ENCODE data around the gene SLC1A3.

- TF ChIP-seq, protein P1, sequence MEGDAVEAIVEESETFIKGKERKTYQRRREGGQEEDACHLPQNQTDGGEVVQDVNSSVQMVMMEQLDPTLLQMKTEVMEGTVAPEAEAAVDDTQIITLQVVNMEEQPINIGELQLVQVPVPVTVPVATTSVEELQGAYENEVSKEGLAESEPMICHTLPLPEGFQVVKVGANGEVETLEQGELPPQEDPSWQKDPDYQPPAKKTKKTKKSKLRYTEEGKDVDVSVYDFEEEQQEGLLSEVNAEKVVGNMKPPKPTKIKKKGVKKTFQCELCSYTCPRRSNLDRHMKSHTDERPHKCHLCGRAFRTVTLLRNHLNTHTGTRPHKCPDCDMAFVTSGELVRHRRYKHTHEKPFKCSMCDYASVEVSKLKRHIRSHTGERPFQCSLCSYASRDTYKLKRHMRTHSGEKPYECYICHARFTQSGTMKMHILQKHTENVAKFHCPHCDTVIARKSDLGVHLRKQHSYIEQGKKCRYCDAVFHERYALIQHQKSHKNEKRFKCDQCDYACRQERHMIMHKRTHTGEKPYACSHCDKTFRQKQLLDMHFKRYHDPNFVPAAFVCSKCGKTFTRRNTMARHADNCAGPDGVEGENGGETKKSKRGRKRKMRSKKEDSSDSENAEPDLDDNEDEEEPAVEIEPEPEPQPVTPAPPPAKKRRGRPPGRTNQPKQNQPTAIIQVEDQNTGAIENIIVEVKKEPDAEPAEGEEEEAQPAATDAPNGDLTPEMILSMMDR (IDR thresholded peaks at IDR 0.05), result no peak
- no peak for TF ChIP-seq POLR2A (IDR thresholded peaks at IDR 0.05)
Observed at GRCh38 chr5:36681711-36682110, 75.3 kb downstream of the SLC1A3 start.
